Neural crest cell (in vitro differentiated cells): ENCODE measurements around the gene NOTCH1. TPM values are rescaled to one million over a fixed set of nuclear protein-coding genes. Genes with fewer than 3 reads are reported as not detected.
"Not testable (repeated sequence)": the region's sequence is repeated elsewhere in the genome, so short reads cannot be mapped to it uniquely, and the experiment has no call there.

Experiments
- DNase-seq: peaks from one replicate; pipeline ENCODE4 v3.0.0; 2021; ENCODE audit warnings: low read depth, mixed read lengths, low spot score
- H3K27ac Mint-ChIP-seq: one replicate; pipeline ENCODE4 v1.8.0; 2021; ENCODE audit warnings: mild to moderate bottlenecking, mixed read lengths; ENCODE audit not compliant: unreplicated experiment
- H3K27me3 Mint-ChIP-seq: 2 replicates; pipeline ENCODE4 v1.8.0; 2021; ENCODE audit warnings: low read depth, mild to moderate bottlenecking, mixed read lengths
- H3K36me3 Mint-ChIP-seq: 2 replicates; pipeline ENCODE4 v1.8.0; 2021; ENCODE audit warnings: low read depth, mild to moderate bottlenecking, mixed read lengths
- H3K4me1 Mint-ChIP-seq: 2 replicates; pipeline ENCODE4 v1.8.0; 2021; ENCODE audit warnings: mixed read lengths
- H3K4me3 Mint-ChIP-seq: one replicate; pipeline ENCODE4 v1.8.0; 2021; ENCODE audit warnings: mild to moderate bottlenecking, mixed read lengths
- H3K9me3 Mint-ChIP-seq: 2 replicates; pipeline ENCODE4 v1.8.0; 2021; ENCODE audit warnings: mixed read lengths
- CTCF ChIP-seq: fragments of 200-600 bp; sonication (generic); conservative IDR thresholded peaks from 2 replicates; pipeline ENCODE4 v1.5.0; 2021; ENCODE audit warnings: antibody characterized with exemption, mild to moderate bottlenecking
- total RNA-seq: library from RNA; stranded (reverse); gene quantifications from 2 replicates; pipeline ENCODE4 v1.2.1, GENCODE V29; 2021

The NOTCH1 gene
- total RNA-seq, 1 donor from 2014 or later, result 99.7 TPM

- Mint-ChIP-seq H3K4me1 (peaks cover 30% of the 10 kb centered on the region), H3K27ac (no peak overlapping the region), H3K9me3 (no peaks in the 10 kb centered on the region), H3K4me3 (no peak overlapping the region), H3K27me3 (peaks cover 2% of the 10 kb centered on the region), H3K36me3 (no peaks in the 10 kb centered on the region)
- TF ChIP-seq CTCF, result no peak
- no peak for DNase-seq
These were observed 36.0 kb upstream of the NOTCH1 start for GRCh38 chr9:136581614-136582447.

GRCh38 chr9:136579650-136580219, 33.9 kb upstream of the NOTCH1 start:
- not testable (repeated sequence) for H3K9me3 Mint-ChIP-seq, H3K27me3 Mint-ChIP-seq
- H3K4me3 Mint-ChIP-seq, result peak overlapping the region; percentile 2

GRCh38 chr9:136578915-136579649, 33.2 kb upstream of the NOTCH1 start:
- H3K27ac Mint-ChIP-seq, result no peak overlapping the region
- no peaks in the 10 kb centered on the region for H3K36me3 Mint-ChIP-seq
- no peaks in the 10 kb centered on the region for H3K9me3 Mint-ChIP-seq
- TF ChIP-seq CTCF, result no peak
- H3K27me3 Mint-ChIP-seq, result peaks cover 2% of the 10 kb centered on the region
- DNase-seq, result no peak
- no peak overlapping the region for H3K4me3 Mint-ChIP-seq
- H3K4me1 Mint-ChIP-seq, result peaks cover 18% of the 10 kb centered on the region

More at GRCh38 chr9:136579650-136580219, 33.9 kb upstream of the NOTCH1 start:
- H3K27ac Mint-ChIP-seq, DNase-seq, H3K36me3 Mint-ChIP-seq: not testable (repeated sequence)
- H3K4me1 Mint-ChIP-seq, result peaks cover 15% of the 10 kb centered on the region

GRCh38 chr9:136578626-136578914, 32.7 kb upstream of the NOTCH1 start:
- Mint-ChIP-seq H3K4me3 (no peak overlapping the region), H3K4me1 (peaks cover 21% of the 10 kb centered on the region), H3K27ac (no peak overlapping the region), H3K27me3 (peaks cover 2% of the 10 kb centered on the region), H3K9me3 (no peaks in the 10 kb centered on the region), H3K36me3 (no peaks in the 10 kb centered on the region)
- no peak for DNase-seq
- no peak for TF ChIP-seq CTCF

- TF ChIP-seq CTCF, result no peak
- Mint-ChIP-seq H3K9me3 (no peaks in the 10 kb centered on the region), H3K27ac (no peak overlapping the region), H3K27me3 (peaks cover 2% of the 10 kb centered on the region), H3K4me3 (no peak overlapping the region), H3K4me1 (peaks cover 25% of the 10 kb centered on the region), H3K36me3 (no peaks in the 10 kb centered on the region)
- no peak for DNase-seq
These were observed 32.2 kb upstream of the NOTCH1 start for GRCh38 chr9:136577941-136578625.
